H1 (cell line): Measurements from ENCODE around the gene CCDC182. TPM values are rescaled to one million over a fixed set of nuclear protein-coding genes. Genes with fewer than 3 reads are reported as not detected.

ENCODE experiments used
- CTCF ChIA-PET: fragments of 300-600 bp; sonication (Branson Sonifier 250); formaldehyde crosslinking; loops from one replicate; lab custom pipeline; 2021; ENCODE audit not compliant: partially characterized antibody; lab: Charles Lee
- POLR2A ChIA-PET: fragments of 300-600 bp; sonication (Branson Sonifier 250); formaldehyde crosslinking; loops from one replicate; lab custom pipeline; 2021; ENCODE audit warnings: inconsistent platforms; ENCODE audit not compliant: partially characterized antibody; lab: Charles Lee
- DNase-seq, 2 experiments: peaks; one replicate each; pipeline versions ENCODE4 v3.0.0 to v3.0.0-alpha.2; 2010 to 2022; ENCODE audit warnings: low spot score in 2 of 2, low read depth in 1 of 2, mixed read lengths in 1 of 2
- FAIRE-seq: peaks from 2 replicates; lab custom pipeline; 2011; peaks lifted over from hg19 to GRCh38; lab: Jason Lieb, UNC
- H2AFZ ChIP-seq: 2 replicates; pipeline ENCODE4 v1.8.1; 2012; ENCODE audit warnings: low read length, inconsistent platforms
- H2AK5ac ChIP-seq: 2 replicates; pipeline ENCODE4 v1.6.1; 2013; ENCODE audit warnings: low read depth, low read length
- H2BK120ac ChIP-seq: replicated peaks from 2 replicates; pipeline ENCODE3; 2013; ENCODE audit warnings: low read depth, low read length, inconsistent platforms
- H2BK12ac ChIP-seq: 2 replicates; pipeline ENCODE4 v1.6.1; 2013; ENCODE audit warnings: low read depth, low read length
- H2BK15ac ChIP-seq: 2 replicates; pipeline ENCODE4 v1.6.1; 2013; ENCODE audit warnings: low read length
- H2BK20ac ChIP-seq: 2 replicates; pipeline ENCODE4 v1.6.1; 2013; ENCODE audit warnings: low read length
- H2BK5ac ChIP-seq: 2 replicates; pipeline ENCODE4 v1.6.1; 2013; ENCODE audit warnings: low read depth, low read length
- H3K14ac ChIP-seq: 2 replicates; pipeline ENCODE4 v1.6.1; 2013; ENCODE audit warnings: inconsistent platforms; ENCODE audit not compliant: insufficient read length
- H3K18ac ChIP-seq: 2 replicates; pipeline ENCODE4 v1.6.1; 2013; ENCODE audit warnings: low read length; ENCODE audit errors: extremely low read depth
- H3K23ac ChIP-seq: 2 replicates; pipeline ENCODE4 v1.6.1; 2013; ENCODE audit warnings: inconsistent platforms; ENCODE audit not compliant: insufficient read length
- H3K23me2 ChIP-seq: 2 replicates; pipeline ENCODE4 v1.6.1; 2013; ENCODE audit warnings: low read depth, low read length
- H3K27ac ChIP-seq: 2 replicates; pipeline ENCODE4 v1.6.1; 2011; ENCODE audit warnings: low read depth, low read length, inconsistent platforms
- H3K27me3 ChIP-seq, 4 experiments: replicated peaks in 1 of 4; 1 replicate in 1 of 4; 2 replicates in 3 of 4; pipeline versions ENCODE4 v1.6.1 to v1.8.1; 2011 to 2013; ENCODE audit warnings: low read length in 3 of 4, mild to moderate bottlenecking in 3 of 4, inconsistent platforms in 2 of 4, mixed read lengths in 2 of 4, moderate library complexity in 1 of 4; ENCODE audit not compliant: control insufficient read depth in 3 of 4, insufficient read depth in 3 of 4; ENCODE audit errors: extremely low read depth in 1 of 4
- H3K36me3 ChIP-seq, 4 experiments: 2 replicates each; pipeline versions ENCODE4 v1.6.1 to v1.8.1; 2011 to 2013; ENCODE audit warnings: mild to moderate bottlenecking in 4 of 4, low read length in 3 of 4, moderate library complexity in 2 of 4, control low read depth in 1 of 4, inconsistent platforms in 1 of 4; ENCODE audit not compliant: insufficient read depth in 4 of 4, control insufficient read depth in 2 of 4
- H3K4ac ChIP-seq: replicated peaks from 2 replicates; pipeline ENCODE3; 2013; ENCODE audit warnings: low read length, low read depth, mixed read lengths, inconsistent platforms; ENCODE audit not compliant: insufficient read length
- H3K4me1 ChIP-seq, 4 experiments: replicated peaks in 1 of 4; 1 replicate in 1 of 4; 2 replicates in 3 of 4; pipeline versions ENCODE4 v1.6.1 to v1.8.1; 2011 to 2013; ENCODE audit warnings: low read length in 3 of 4, inconsistent platforms in 2 of 4, mixed read lengths in 1 of 4; ENCODE audit not compliant: insufficient read depth in 4 of 4, control insufficient read depth in 3 of 4
- H3K4me2 ChIP-seq, 2 experiments: 2 replicates each; pipeline versions ENCODE4 v1.6.1 to v1.8.1; 2011 to 2013; ENCODE audit warnings: low read depth in 2 of 2, low read length in 2 of 2, control low read depth in 1 of 2, inconsistent platforms in 1 of 2, mild to moderate bottlenecking in 1 of 2; ENCODE audit not compliant: insufficient read depth in 1 of 2
- H3K4me3 ChIP-seq, 4 experiments: fragments of 200-600, 300-600 bp in 1 of 4; sonication (generic), shearing (Covaris generic), sonication (Bioruptor Twin) in 1 of 4; 2 replicates each; pipeline versions ENCODE4 v1.5.1 to v1.8.1; 2011 to 2016; ENCODE audit warnings: low read length in 4 of 4, low read depth in 3 of 4, control low read depth in 2 of 4, inconsistent platforms in 2 of 4, mild to moderate bottlenecking in 2 of 4, mixed read lengths in 1 of 4, moderate library complexity in 1 of 4; ENCODE audit not compliant: insufficient read depth in 2 of 4; ENCODE audit errors: extremely low read depth in 1 of 4
- H3K56ac ChIP-seq: replicated peaks from 2 replicates; pipeline ENCODE3; 2013; ENCODE audit warnings: low read depth, mild to moderate bottlenecking, mixed read lengths, low read length, inconsistent platforms; ENCODE audit not compliant: insufficient read length
- H3K79me1 ChIP-seq: 2 replicates; pipeline ENCODE4 v1.6.1; 2013; ENCODE audit warnings: low read depth, low read length, control low read depth
- H3K79me2 ChIP-seq, 2 experiments: 2 replicates each; pipeline versions ENCODE4 v1.6.1 to v1.8.1; 2012 to 2013; ENCODE audit warnings: low read length in 2 of 2, mild to moderate bottlenecking in 2 of 2, inconsistent platforms in 1 of 2; ENCODE audit not compliant: insufficient read depth in 2 of 2, control insufficient read depth in 1 of 2
- H3K9ac ChIP-seq, 4 experiments: replicated peaks in 1 of 4; 1 replicate in 1 of 4; 2 replicates in 3 of 4; pipeline versions ENCODE4 v1.6.1 to v1.8.1; 2011 to 2013; ENCODE audit warnings: low read depth in 3 of 4, low read length in 3 of 4, control low read depth in 2 of 4, mild to moderate bottlenecking in 2 of 4, moderate library complexity in 2 of 4, inconsistent platforms in 1 of 4; ENCODE audit errors: extremely low read depth in 1 of 4
- H3K9me3 ChIP-seq, 2 experiments: 2 replicates each; pipeline versions ENCODE4 v1.6.1 to v1.8.1; 2012 to 2013; ENCODE audit warnings: mild to moderate bottlenecking in 2 of 2, moderate library complexity in 2 of 2, control low read depth in 1 of 2, inconsistent platforms in 1 of 2, low read depth in 1 of 2, low read length in 1 of 2, mixed read lengths in 1 of 2; ENCODE audit not compliant: insufficient read depth in 2 of 2
- H4K20me1 ChIP-seq, 2 experiments: replicated peaks in 1 of 2; 2 replicates each; pipeline versions ENCODE3 to v1.8.1; 2011 to 2013; ENCODE audit warnings: inconsistent platforms in 2 of 2, low read length in 2 of 2, mild to moderate bottlenecking in 1 of 2; ENCODE audit not compliant: insufficient read depth in 2 of 2, control insufficient read depth in 1 of 2
- H4K5ac ChIP-seq: 2 replicates; pipeline ENCODE4 v1.6.1; 2013; ENCODE audit warnings: low read length, low read depth, mixed read lengths, inconsistent platforms; ENCODE audit not compliant: insufficient read length
- H4K8ac ChIP-seq: 2 replicates; pipeline ENCODE4 v1.8.0; 2013; ENCODE audit warnings: mild to moderate bottlenecking, moderate library complexity, low read length, inconsistent platforms; ENCODE audit not compliant: insufficient read depth; ENCODE audit errors: extremely low read depth
- H4K91ac ChIP-seq: replicated peaks from 2 replicates; pipeline ENCODE3; 2013; ENCODE audit warnings: low read length, mixed read lengths, inconsistent platforms; ENCODE audit not compliant: insufficient read length
- JUND ChIP-seq: IDR thresholded peaks from 2 replicates; pipeline ENCODE4 v1.6.1; 2011; ENCODE audit warnings: mild to moderate bottlenecking, improper control_type of control experiment, low read length
- WGBS, 2 experiments: shearing (Covaris generic) in 1 of 2; methylation state at CpG; one replicate each; pipeline versions ENCODE4 v1.1.6 to v1.1.7; 2013 to 2015; ENCODE audit warnings: low lambda C conversion rate in 2 of 2, mixed read lengths in 2 of 2, inconsistent platforms in 1 of 2, low coverage in 1 of 2, missing lambda C conversion rate in 1 of 2; ENCODE audit not compliant: insufficient replicate concordance in 2 of 2, insufficient coverage in 1 of 2, insufficient read length in 1 of 2; ENCODE audit errors: extremely low coverage in 1 of 2, missing lambda C conversion rate in 1 of 2; 5-methylcytosine and 5-hydroxymethylcytosine counted together
- polyA plus RNA-seq, 7 experiments: library from polyadenylated mRNA; depleted of rRNA in 3 of 7; stranded (reverse) in 5 of 7; unstranded in 2 of 7; fragments of >200 nt in 5 of 7; fragments of 200-250 nt in 2 of 7; gene quantifications; 1 replicate in 5 of 7; 2 replicates in 1 of 7; 4 replicates in 1 of 7; pipeline versions ENCODE4 v1.2.1 to v1.2.3, GENCODE V29; 2011 to 2013; ENCODE audit warnings: missing spikeins in 2 of 7, mixed read lengths in 2 of 7
- total RNA-seq: library from RNA; stranded (reverse); fragmentation: NEBNext Ultra II Directional; extraction: Animal tissue kit (Norgen Biotek cat#: 25700); gene quantifications from 2 replicates; pipeline ENCODE4 v1.2.1, GENCODE V29; 2021

Gene CCDC182
- total and polyA plus RNA-seq, 2 of the 8 experiments (the other 6 are each of a cell fraction or from before 2014, with no cell fraction given): not detected

- POLR2A ChIA-PET: no interaction called here
Measured at GRCh38 chr17:57703273-57703672, 41.8 kb downstream of the CCDC182 start.

More at GRCh38 chr17:57703273-57703672, 41.8 kb downstream of the CCDC182 start:
- H3K27ac ChIP-seq: no peak overlapping the region
- WGBS, 2 experiments: 100% methylated on average over 1 of the region's 1 CpG; no CpG with 5 or more reads in 1 of the 2 experiments
- H2BK15ac ChIP-seq: no peak overlapping the region
- no peak overlapping the region for H2BK20ac ChIP-seq
- H3K79me2 ChIP-seq: no peaks in the 10 kb centered on the region
- H3K23me2 ChIP-seq: no peaks in the 10 kb centered on the region
- H4K20me1 ChIP-seq: no peaks in the 10 kb centered on the region
- H3K4me1 ChIP-seq: peaks cover 0 to 11% (median 5%) of the 10 kb centered on the region in 4 experiments; a peak in 6 of 7 replicates
- H3K18ac ChIP-seq: no peak overlapping the region
- no peak overlapping the region for H4K8ac ChIP-seq
- H3K9me3 ChIP-seq: no peaks in the 10 kb centered on the region
- H3K4me2 ChIP-seq: no peak overlapping the region
- H2BK5ac ChIP-seq: no peak overlapping the region
- H3K56ac ChIP-seq: no peak overlapping the region
- no peaks in the 10 kb centered on the region for H3K36me3 ChIP-seq
- H2AK5ac ChIP-seq: no peak overlapping the region
- no peak overlapping the region for H2BK120ac ChIP-seq
- H3K4ac ChIP-seq: no peak overlapping the region
- FAIRE-seq (no peak), DNase-seq (peak in 1 of 2 experiments; percentile 11)
- CTCF ChIA-PET: interaction anchor here (1.3 kb wide), 2 partner anchors 44 to 152 kb away, joined by 3 to 4 read pairs; no protein-coding TSS in a partner anchor
- no peak for TF ChIP-seq JUND
- H3K79me1 ChIP-seq: no peaks in the 10 kb centered on the region
- no peak overlapping the region for H3K4me3 ChIP-seq
- no peak overlapping the region for H3K14ac ChIP-seq
- H4K91ac ChIP-seq: no peak overlapping the region
- no peak overlapping the region for H3K9ac ChIP-seq
- no peak overlapping the region for H2BK12ac ChIP-seq
- H4K5ac ChIP-seq: no peak overlapping the region
- H3K23ac ChIP-seq: no peak overlapping the region
- H3K27me3 ChIP-seq: no peaks in the 10 kb centered on the region; a peak in 2 of 7 replicates
- H2AFZ ChIP-seq: no peak overlapping the region
